SJSA1 (cell line): ENCODE data around the gene HBEGF. TPM values are rescaled to one million over a fixed set of nuclear protein-coding genes. Genes with fewer than 3 reads are reported as not detected.

Experiments
- DNase-seq, 2 experiments: peaks; one replicate each; pipeline ENCODE4 v3.0.0-alpha.2; 2015 to 2020; ENCODE audit warnings: low spot score in 2 of 2, low read depth in 1 of 2
- H3K27ac ChIP-seq: fragments of 250-450 bp; sonication (Bioruptor Pico); 2 replicates; pipeline ENCODE4 v1.5.1; 2020; ENCODE audit warnings: mild to moderate bottlenecking, moderate library complexity
- H3K27me3 ChIP-seq: fragments of 250-450 bp; sonication (Bioruptor Pico); replicated peaks from 2 replicates; pipeline ENCODE4 v1.5.1; 2020; ENCODE audit warnings: mild to moderate bottlenecking, moderate library complexity
- H3K36me3 ChIP-seq: fragments of 250-450 bp; sonication (Bioruptor Pico); 2 replicates; pipeline ENCODE4 v1.5.1; 2020; ENCODE audit warnings: mild to moderate bottlenecking
- H3K4me1 ChIP-seq: fragments of 250-450 bp; sonication (Bioruptor Pico); replicated peaks from 2 replicates; pipeline ENCODE4 v1.6.1; 2021; ENCODE audit warnings: mild to moderate bottlenecking
- H3K4me3 ChIP-seq: fragments of 250-450 bp; sonication (Bioruptor Pico); 2 replicates; pipeline ENCODE4 v1.5.1; 2020; ENCODE audit warnings: mild to moderate bottlenecking
- H3K9me3 ChIP-seq: fragments of 250-450 bp; sonication (Bioruptor Pico); replicated peaks from 2 replicates; pipeline ENCODE4 v1.5.1; 2020; ENCODE audit warnings: mild to moderate bottlenecking
- total RNA-seq: library from RNA; depleted of rRNA; stranded (reverse); fragments of >200 nt; shearing (Covaris generic); gene quantifications from 2 replicates; pipeline ENCODE4 v1.2.3, GENCODE V29; 2014

HBEGF gene
- total RNA-seq, 1 experiment from 2014 or later, result 44.2 TPM

DNA sequence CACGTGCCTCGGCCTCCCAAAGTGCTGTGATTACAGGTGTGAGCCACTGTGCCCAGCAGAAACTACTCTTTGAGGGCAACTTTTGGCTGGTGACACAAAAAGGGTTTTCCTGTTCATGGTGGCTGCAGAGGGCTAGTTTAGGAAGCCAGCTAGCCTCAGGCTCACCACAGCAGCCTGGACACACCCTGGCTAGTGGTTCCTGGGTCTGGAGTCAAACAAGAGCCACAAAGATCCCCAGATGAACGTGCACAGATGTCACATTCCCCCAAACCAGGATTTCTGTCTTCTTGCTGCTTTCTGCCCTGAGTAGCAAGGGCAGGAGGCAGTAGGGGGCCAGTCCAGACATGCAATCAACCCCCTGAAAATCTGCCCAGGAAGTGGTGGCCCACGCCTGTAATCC, 6.8 kb downstream of the HBEGF start:
- H3K4me1 ChIP-seq, result peaks cover 11% of the 10 kb centered on the region
- H3K27ac ChIP-seq, result no peak overlapping the region
- no peaks in the 10 kb centered on the region for H3K27me3 ChIP-seq
- no peak overlapping the region for H3K4me3 ChIP-seq
- DNase-seq, result no peak
- H3K9me3 ChIP-seq, result no peaks in the 10 kb centered on the region
- peaks cover 87% of the 10 kb centered on the region for H3K36me3 ChIP-seq

DNA sequence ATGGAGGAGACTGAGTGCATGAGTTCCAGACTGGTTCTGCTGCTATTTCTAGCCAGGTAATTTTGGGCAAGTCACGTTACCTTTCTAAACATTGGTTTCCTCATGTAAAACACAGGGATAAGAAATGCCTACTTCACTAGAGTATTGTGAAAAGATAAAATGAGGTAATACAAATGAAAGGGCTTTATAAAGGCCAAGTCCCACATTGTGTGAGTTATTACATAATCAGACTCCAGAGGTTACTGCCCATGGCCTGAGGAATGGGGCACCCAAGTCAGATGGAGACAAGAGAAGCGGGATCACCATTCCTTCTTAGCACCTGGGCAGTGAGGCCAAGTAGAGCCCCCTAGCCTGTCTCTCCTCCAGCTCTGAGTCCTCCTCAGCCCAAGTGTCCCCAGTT, 7.5 kb downstream of the HBEGF start:
- Histone ChIP-seq H3K27me3 (no peaks in the 10 kb centered on the region), H3K4me3 (no peak overlapping the region), H3K27ac (no peak overlapping the region), H3K4me1 (0 out of 2 replicates have a peak, but pooled peaks cover 6% of the 10 kb centered on the region), H3K36me3 (peaks cover 86% of the 10 kb centered on the region), H3K9me3 (no peaks in the 10 kb centered on the region)
- DNase-seq, result no peak

DNA sequence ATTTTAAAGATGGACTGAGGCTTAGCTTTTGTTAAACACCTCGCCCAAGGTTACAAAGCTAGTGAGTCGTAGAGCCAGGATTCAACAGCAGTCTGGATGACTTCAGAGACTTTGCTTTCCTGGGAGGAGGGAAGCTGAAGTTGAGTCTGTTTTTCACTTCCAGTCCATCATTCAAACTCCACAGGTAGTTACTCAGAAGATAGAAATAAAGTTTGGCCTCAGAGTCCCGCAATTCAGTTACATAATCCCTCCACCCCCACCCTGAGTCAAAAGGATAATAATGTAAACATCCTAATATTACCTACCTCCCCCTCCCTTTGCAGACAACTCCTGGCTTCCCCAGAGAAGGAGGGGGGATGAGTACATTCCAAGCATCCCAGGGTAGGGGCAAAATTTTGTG, 8.1 kb downstream of the HBEGF start:
- H3K36me3 ChIP-seq, result peaks cover 86% of the 10 kb centered on the region

DNA sequence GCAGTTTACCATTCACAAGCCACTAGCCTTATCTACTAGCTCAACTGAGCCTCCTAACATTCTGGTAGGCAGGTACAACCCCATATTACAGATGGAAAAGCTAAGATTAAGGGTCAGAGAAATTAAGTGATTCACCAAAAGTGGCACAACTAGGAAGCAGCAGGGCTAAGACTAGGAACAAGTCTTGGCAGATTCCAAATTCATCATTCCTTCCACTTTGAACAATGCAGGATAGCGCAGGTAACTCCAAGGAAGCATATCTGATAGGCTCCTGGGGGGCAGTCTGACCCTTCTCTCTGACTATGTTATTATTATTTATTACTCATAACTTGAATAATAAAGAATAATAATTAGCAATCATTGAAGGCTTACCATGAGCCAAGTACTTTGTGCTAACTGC, 8.5 kb downstream of the HBEGF start:
- Histone ChIP-seq H3K27ac (no peak overlapping the region), H3K27me3 (no peaks in the 10 kb centered on the region), H3K4me1 (0 out of 2 replicates have a peak, but pooled peaks cover 6% of the 10 kb centered on the region), H3K9me3 (no peaks in the 10 kb centered on the region), H3K4me3 (no peak overlapping the region), H3K36me3 (peaks cover 86% of the 10 kb centered on the region)
- no peak for DNase-seq

More for the DNA sequence above, 8.1 kb downstream of the HBEGF start:
- Histone ChIP-seq H3K4me1 (0 out of 2 replicates have a peak, but pooled peaks cover 6% of the 10 kb centered on the region), H3K4me3 (no peak overlapping the region), H3K27me3 (no peaks in the 10 kb centered on the region), H3K9me3 (no peaks in the 10 kb centered on the region), H3K27ac (no peak overlapping the region)
- DNase-seq, result no peak

DNA sequence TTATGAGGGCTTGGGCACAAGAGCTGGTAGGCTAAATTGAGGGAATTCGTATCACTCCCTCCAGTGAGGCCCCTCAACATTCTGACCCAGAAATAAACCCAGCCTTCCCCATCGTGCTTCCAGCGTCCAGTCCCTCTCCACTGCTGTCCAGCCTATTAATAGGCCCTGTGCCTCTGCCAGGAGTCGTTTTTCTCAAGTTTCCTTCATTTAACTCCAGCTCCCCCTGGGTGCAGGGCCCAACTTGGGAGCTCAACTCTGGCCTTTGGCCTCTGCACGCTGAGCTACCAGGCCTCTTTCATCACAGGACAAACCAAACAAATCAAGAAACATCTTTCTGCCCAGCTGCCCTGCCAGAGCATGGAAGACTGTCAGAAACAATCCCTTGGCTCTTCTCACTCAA, 10.0 kb downstream of the HBEGF start:
- H3K27me3 ChIP-seq, result no peaks in the 10 kb centered on the region
- no peaks in the 10 kb centered on the region; the same call in 1 of the 2 replicates for H3K9me3 ChIP-seq
- H3K27ac ChIP-seq, result no peak overlapping the region
- no peak overlapping the region for H3K4me3 ChIP-seq
- peaks cover 86% of the 10 kb centered on the region for H3K36me3 ChIP-seq
- 0 out of 2 replicates have a peak, but pooled peaks cover 6% of the 10 kb centered on the region for H3K4me1 ChIP-seq
- DNase-seq, result no peak

DNA sequence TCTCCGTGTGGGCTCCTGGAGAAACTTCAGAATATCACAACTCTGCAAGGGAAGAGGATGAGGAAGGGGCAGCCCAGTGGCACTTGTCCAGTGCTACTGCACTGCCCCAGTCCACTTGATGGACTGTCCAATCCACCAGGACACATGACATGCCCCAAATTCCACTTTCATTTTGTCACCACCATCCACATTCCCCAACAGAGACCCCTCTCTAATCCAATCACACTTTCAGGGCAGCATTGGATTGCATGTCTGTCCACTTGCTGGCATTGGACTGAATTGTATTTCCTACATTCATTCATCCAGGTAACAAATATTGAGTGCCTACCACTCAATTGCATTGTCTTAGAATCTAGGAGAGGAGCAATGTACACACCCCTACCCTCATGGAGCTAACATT, 14.8 kb downstream of the HBEGF start:
- no peak for DNase-seq
- H3K4me1 ChIP-seq, result peaks cover 13% of the 10 kb centered on the region
- H3K36me3 ChIP-seq, result peaks cover 46% of the 10 kb centered on the region
- no peaks in the 10 kb centered on the region; the same call in 1 of the 2 replicates for H3K9me3 ChIP-seq
- no peak overlapping the region for H3K27ac ChIP-seq
- no peaks in the 10 kb centered on the region for H3K27me3 ChIP-seq
- no peak overlapping the region for H3K4me3 ChIP-seq

DNA sequence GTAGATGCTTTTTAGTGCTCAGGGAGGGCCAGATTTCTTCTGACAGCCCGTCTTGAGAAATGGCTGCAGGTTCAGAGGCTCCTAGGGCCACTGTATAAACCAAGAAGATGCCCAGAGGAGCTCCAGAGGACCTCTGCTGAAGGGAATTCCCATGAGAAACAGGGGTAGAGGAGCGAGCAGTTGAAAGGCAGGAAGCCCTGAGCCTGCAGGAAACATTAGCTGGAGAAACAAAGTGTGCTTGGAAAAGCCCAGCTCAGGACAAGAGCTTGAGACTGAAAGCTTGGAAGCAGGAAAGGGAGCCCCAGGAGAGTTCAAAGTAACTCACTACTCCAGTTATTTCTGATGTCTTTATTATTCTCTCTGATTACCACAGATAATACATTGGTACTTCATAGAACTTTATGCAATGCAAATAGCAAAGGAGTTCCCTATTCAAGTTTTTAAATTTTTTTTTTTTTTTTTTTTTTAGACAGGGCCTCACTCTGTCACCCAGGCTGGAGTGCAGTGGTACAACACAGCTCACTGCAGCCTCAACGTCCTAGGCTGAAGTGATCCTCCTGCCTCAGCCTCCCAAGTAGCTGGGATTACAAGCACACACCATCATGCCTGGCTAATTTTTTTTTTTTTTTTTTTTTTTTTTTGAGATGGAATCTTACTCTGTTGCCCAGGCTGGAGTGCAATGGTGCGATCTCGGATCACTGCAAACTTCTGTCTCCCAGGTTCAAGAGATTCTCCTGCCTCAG, 16.5 kb downstream of the HBEGF start:
- peaks cover 34% of the 10 kb centered on the region for H3K36me3 ChIP-seq
- peaks cover 16% of the 10 kb centered on the region for H3K4me1 ChIP-seq
- no peak overlapping the region for H3K27ac ChIP-seq
- no peak for DNase-seq
- H3K9me3 ChIP-seq, result no peaks in the 10 kb centered on the region; the same call in 1 of the 2 replicates
- H3K27me3 ChIP-seq, result no peaks in the 10 kb centered on the region
- H3K4me3 ChIP-seq, result no peak overlapping the region

DNA sequence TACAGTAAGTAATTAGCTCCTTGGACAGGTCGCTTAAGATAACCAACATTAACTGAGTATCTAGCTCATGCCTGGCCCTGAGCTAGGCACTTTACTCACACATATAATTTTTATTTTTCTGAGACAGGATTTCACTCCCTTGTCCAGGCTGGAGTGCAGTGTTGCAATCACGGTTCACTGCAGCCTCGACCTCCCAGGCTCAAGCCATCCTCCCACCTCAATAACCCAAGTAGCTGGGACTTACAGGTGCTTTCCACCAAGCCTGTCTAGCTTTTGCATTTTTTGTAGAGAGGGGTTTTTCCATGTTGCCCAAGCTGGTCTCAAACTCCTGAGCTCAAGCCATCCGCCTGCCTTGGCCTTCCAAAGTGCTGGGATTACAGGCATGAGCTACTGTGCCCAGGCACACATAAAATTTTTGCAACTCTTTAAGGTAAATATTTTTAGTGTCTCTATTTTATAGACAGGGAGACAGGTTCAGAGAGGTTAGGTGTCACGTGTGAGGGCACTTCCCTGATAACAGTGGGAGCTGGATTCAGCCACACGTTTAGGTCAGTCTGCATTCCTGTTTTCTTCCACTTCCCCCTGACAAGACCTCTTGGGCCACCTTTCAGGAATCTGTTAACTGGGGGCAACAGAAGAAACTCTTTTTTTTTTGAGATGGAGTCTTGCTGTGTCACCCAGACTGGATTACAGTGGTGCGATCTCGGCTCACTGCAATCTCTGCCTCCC, 18.2 kb downstream of the HBEGF start:
- no peak overlapping the region for H3K4me3 ChIP-seq
- H3K27me3 ChIP-seq, result no peaks in the 10 kb centered on the region
- peaks cover 34% of the 10 kb centered on the region for H3K4me1 ChIP-seq
- H3K27ac ChIP-seq, result peak overlapping the region; percentile 59
- H3K36me3 ChIP-seq, result peaks cover 19% of the 10 kb centered on the region
- H3K9me3 ChIP-seq, result no peaks in the 10 kb centered on the region; the same call in 1 of the 2 replicates
- DNase-seq, result no peak

DNA sequence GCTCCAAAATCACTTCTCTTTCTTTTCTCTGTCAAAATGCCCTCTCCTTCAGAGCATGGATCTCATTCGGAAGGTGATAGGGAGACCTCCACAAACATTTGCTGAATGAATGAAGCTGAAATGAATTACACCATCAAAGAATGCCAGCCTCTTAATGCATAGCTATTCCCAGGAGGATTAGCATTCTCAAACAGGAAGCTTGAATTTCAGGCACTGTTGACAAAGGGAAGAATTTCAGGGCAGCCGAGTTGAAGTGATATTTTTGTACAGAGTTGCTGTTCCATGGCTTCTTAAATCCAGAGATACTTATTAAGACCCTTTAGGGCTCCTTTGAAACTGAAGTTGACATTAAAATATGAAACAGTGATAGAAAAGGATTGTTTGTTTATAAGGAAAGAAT, 18.8 kb downstream of the HBEGF start:
- Histone ChIP-seq H3K4me1 (peaks cover 40% of the 10 kb centered on the region), H3K27ac (peak overlapping the region; percentile 59), H3K4me3 (no peak overlapping the region), H3K36me3 (peaks cover 12% of the 10 kb centered on the region), H3K27me3 (no peaks in the 10 kb centered on the region), H3K9me3 (no peaks in the 10 kb centered on the region; the same call in 1 of the 2 replicates)
- DNase-seq, result peak in 1 of 2 experiments; percentile 59

DNA sequence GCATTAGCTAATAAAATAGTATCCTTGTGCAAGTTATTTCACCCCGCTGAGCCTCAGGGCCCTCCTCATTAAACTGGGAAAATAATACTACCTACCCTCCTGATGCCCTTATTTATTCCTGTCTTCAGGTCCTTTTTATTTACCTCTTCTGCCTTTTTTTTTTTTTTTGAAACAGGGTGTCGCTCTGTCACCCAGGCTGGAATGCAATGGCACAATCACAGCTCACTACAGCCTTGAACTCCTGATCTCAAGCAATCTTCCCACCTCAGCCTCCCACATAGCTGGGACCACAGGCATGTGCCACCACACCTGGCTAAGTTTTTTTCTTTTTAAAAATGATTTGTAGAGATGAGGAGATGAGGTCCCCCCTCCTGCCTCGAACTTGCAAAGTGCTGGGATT, 20.9 kb downstream of the HBEGF start:
- no peak for DNase-seq
- H3K9me3 ChIP-seq, result no peaks in the 10 kb centered on the region
- no peak overlapping the region for H3K27ac ChIP-seq
- peaks cover 49% of the 10 kb centered on the region for H3K4me1 ChIP-seq
- no peaks in the 10 kb centered on the region for H3K27me3 ChIP-seq
- H3K4me3 ChIP-seq, result no peak overlapping the region
- H3K36me3 ChIP-seq, result no peaks in the 10 kb centered on the region

DNA sequence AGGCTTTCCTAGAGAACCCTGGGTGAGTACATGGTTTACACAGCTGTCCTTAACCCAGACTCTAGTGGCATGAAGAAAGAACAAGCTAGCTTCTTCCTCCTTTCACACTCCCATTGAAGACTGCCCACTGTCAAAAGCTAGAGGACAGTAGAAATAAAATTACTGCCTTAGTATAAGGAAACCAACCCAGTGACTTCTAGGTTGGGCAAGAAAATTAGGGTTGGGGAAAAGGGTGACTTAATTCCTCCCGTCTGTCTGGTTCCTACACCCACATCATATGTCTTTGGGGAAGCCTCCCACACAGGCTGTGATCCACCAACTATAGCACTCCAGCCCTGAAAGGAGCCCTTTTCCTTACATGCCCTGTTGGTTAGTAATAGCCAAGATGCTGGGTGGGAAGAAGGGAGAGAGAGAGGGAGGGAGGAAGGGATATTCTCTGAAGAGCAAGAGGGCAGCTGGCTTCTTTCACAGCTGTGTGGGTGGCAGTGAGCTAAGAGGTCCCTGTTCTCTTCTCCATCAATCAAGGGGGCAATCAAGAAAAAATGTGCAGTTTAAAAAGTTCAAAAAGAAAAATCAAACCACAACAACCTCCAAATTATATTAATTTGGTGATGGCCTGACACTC, 21.7 kb downstream of the HBEGF start:
- peak in 1 of 2 experiments; percentile 34 for DNase-seq
- peak overlapping the region; percentile 94 for H3K27ac ChIP-seq
- H3K9me3 ChIP-seq, result no peaks in the 10 kb centered on the region
- H3K4me1 ChIP-seq, result peaks cover 49% of the 10 kb centered on the region
- H3K27me3 ChIP-seq, result no peaks in the 10 kb centered on the region
- H3K4me3 ChIP-seq, result no peak overlapping the region
- H3K36me3 ChIP-seq, result no peaks in the 10 kb centered on the region

DNA sequence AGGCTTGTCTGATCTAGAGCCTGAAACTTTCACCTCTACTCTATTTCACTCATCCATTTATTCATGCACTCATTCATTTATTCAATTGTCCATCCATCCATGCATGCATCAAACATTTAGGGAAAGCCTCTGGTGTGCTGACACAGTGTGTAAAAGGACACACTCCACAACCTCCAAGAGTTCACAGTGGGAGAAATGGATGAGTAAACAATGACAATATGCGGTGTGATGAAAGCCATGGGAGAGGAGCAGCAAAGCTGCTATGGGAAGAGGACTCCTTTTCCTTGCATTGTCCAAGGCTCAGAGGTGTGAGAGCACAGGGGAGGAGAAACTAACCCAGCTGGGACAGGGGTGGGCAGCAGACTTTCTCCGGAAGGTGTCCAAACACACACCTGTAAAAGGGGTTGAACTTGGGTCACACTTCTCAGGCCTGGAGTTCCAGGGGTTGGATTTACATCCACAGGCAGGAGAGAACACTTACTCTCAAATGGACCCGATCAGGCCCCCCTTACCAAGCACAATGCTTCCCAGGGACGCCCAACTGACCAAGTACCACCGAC, 22.3 kb downstream of the HBEGF start:
- no peaks in the 10 kb centered on the region for H3K27me3 ChIP-seq
- H3K27ac ChIP-seq, result peak overlapping the region; percentile 94
- no peaks in the 10 kb centered on the region for H3K9me3 ChIP-seq
- H3K36me3 ChIP-seq, result no peaks in the 10 kb centered on the region
- peak in 1 of 2 experiments; percentile 40 for DNase-seq
- peaks cover 49% of the 10 kb centered on the region for H3K4me1 ChIP-seq
- H3K4me3 ChIP-seq, result no peak overlapping the region

DNA sequence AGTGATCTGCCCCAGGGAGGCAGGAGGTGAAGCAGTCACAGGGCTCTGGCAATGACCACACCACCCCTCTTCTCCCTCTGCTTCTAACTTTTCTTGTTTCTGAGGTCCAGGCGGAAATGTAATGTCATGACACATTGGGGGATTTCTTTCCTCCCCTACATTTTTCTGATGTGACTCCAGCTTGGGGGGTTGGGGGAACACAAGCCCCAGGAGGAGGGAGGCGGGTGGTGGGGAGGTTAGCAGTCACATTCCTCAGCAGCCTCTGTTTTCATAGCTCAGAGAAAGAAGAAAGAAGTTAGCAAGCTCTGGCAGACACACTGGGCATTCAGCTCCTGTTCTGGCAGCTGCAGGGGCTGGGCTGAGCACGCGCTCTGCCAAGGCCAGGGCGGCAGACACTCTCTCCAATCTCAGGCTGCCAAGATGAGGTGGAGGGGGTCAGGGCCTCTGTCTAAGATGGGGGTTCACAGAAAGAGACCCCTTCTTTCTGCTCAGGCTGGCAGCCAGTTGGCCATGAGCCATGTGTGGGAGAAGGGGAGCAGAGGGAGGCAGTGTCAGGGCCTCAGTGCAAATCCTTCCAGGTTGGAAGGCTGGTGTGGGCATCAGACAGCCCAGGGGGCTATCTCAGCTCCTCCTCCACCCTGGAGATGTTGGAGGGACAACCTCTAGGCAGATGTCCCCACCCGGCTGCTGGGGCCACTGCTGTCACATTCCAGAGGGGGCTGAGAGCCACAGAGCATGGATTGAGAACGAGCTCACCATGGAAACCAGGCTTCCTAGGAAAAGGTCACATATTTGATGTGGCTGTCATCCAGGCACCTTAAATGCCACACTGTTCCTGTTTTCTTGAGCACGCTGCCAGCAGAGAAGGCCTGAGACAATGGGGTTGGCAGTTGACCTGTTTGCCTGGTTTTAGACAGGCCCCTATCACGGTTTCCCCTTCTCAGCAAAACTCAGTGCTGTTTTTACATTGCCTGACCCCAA, 23.4 kb downstream of the HBEGF start:
- Histone ChIP-seq H3K4me3 (no peak overlapping the region), H3K4me1 (peaks cover 49% of the 10 kb centered on the region), H3K36me3 (no peaks in the 10 kb centered on the region), H3K9me3 (no peaks in the 10 kb centered on the region), H3K27me3 (no peaks in the 10 kb centered on the region), H3K27ac (peak overlapping the region; percentile 94)
- peak; percentile 96 to 97 for DNase-seq
